ENCODE results near the gene PRDM16. TPM values are rescaled to one million over a fixed set of nuclear protein-coding genes. Genes with fewer than 3 reads are reported as not detected.

The PRDM16 gene
- total RNA-seq, 4 donors from 2014 or later, result 0.08 to 0.19 (median 0.12) TPM

DNA sequence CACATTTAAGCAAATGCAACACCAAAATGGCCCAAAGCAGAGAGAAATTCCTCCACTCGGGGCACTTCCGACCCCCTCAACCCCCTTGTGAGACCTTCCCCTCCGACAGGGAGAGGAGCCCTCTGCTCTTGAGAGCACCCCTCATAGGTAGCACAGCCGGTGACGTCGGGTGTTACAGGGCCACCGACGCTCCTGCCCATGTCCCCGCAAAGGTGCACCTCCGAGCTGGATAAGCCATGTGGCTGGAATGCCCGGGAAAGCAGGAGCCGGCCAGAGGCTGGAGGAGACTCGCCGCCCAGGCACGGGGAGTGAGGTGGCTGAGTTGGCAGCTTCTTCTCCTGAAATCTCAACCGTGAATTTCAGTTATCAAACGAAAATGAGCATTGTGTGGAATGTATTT, 318.4 kb downstream of the PRDM16 start:
- no peak for TF ChIP-seq POLR2A (IDR thresholded peaks at IDR 0.05)
- TF ChIP-seq, protein P1, sequence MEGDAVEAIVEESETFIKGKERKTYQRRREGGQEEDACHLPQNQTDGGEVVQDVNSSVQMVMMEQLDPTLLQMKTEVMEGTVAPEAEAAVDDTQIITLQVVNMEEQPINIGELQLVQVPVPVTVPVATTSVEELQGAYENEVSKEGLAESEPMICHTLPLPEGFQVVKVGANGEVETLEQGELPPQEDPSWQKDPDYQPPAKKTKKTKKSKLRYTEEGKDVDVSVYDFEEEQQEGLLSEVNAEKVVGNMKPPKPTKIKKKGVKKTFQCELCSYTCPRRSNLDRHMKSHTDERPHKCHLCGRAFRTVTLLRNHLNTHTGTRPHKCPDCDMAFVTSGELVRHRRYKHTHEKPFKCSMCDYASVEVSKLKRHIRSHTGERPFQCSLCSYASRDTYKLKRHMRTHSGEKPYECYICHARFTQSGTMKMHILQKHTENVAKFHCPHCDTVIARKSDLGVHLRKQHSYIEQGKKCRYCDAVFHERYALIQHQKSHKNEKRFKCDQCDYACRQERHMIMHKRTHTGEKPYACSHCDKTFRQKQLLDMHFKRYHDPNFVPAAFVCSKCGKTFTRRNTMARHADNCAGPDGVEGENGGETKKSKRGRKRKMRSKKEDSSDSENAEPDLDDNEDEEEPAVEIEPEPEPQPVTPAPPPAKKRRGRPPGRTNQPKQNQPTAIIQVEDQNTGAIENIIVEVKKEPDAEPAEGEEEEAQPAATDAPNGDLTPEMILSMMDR (IDR thresholded peaks at IDR 0.05), result no peak
- WGBS, 2 donors, result 49 to 51% methylated on average over 7 to 9 of the region's 17 CpGs
- Histone ChIP-seq H3K9me3 (no peaks in the 10 kb centered on the region), H3K27me3 (peaks cover 0 to 98% (median 8%) of the 10 kb centered on the region in 4 donors), H3K4me3 (no peak overlapping the region), H3K4me1 (no peaks in the 10 kb centered on the region), H3K27ac (no peak overlapping the region), H3K36me3 (no peaks in the 10 kb centered on the region)
- DNase-seq, result no peak
- intact Hi-C loops (cut with DNase I), result no loop called here

DNA sequence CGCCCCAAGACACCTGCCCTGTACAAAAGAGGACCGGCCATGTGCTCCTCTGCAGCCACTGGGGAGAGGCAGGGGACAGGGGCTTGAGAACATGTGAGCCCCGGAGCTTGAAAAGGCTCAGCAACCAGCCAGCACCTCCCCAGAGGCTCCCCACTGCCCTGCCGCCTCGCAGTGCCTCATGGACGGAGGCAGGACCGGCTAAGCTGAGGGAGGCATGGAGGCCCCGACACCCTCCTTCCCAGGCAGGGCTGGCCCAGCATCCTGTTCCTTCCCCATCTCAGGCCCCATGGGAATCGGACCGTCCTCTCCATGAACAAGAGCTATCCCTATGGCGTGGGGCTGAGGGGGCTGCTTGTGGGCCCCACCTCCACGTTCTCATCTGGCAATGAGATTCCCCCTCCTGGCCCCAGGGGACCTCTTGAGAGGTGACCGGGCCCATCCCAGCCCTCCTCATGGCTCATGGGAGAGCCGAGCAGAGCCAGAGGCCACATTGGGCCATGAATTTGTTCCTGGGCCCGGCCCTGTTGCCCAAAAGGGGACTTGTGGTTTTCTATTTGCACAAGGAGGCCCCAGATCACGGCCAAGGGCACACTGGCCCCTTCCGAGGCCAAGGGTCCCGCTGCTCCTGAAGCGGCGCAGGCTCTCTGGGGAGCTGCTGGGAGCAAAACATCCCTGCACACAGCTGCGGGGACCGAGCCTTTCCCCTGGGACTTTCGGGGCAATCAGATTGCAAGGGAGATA, 320.3 kb downstream of the PRDM16 start:
- Histone ChIP-seq H3K4me1 (peaks cover 4 to 17% (median 12%) of the 10 kb centered on the region in 3 donors), H3K9me3 (no peaks in the 10 kb centered on the region), H3K27me3 (peaks cover 12 to 98% (median 18%) of the 10 kb centered on the region in 4 donors), H3K27ac (no peak overlapping the region), H3K36me3 (no peaks in the 10 kb centered on the region), H3K4me3 (no peak overlapping the region)
- intact Hi-C loops (cut with DNase I), result no loop called here
- TF ChIP-seq POLR2A (IDR thresholded peaks at IDR 0.05), result no peak
- TF ChIP-seq, protein P1 (IDR thresholded peaks at IDR 0.05), result no peak
- 98% methylated on average over 8 of the region's 23 CpGs; no CpG with 5 or more reads in 1 of the 2 donors for WGBS, 2 donors
- DNase-seq, result no peak

DNA sequence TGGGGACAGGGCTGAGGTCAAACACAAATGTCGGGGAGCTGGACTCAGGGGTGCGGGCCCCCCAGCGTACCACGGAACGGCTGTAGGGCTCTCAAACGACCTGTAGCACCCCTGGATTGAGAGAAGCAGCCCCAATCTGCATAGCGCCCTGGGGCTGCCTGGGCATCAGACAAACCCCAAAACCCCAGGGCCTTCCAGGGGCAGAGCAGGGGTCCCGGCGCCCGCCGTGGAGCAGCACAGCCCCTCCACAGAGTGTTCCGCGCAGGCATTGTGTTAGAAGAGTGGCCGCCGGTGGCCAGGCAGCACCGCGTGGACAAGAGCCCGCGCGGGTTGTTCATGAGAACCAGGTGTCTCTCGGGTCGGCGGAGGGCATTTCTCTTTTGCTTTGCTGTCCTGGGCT, 321.3 kb downstream of the PRDM16 start:
- TF ChIP-seq, protein P1 (IDR thresholded peaks at IDR 0.05), result no peak
- no peak for TF ChIP-seq POLR2A (IDR thresholded peaks at IDR 0.05)
- Histone ChIP-seq H3K4me1 (peaks cover 4 to 20% (median 12%) of the 10 kb centered on the region in 3 donors), H3K27ac (no peak overlapping the region), H3K9me3 (no peaks in the 10 kb centered on the region), H3K27me3 (peaks cover 12 to 99% (median 21%) of the 10 kb centered on the region in 4 donors), H3K4me3 (no peak overlapping the region), H3K36me3 (no peaks in the 10 kb centered on the region)
- DNase-seq, result no peak
- 78 to 87% methylated on average over 16 to 18 of the region's 23 CpGs for WGBS, 2 donors
- intact Hi-C loops (cut with DNase I), result no loop called here

DNA sequence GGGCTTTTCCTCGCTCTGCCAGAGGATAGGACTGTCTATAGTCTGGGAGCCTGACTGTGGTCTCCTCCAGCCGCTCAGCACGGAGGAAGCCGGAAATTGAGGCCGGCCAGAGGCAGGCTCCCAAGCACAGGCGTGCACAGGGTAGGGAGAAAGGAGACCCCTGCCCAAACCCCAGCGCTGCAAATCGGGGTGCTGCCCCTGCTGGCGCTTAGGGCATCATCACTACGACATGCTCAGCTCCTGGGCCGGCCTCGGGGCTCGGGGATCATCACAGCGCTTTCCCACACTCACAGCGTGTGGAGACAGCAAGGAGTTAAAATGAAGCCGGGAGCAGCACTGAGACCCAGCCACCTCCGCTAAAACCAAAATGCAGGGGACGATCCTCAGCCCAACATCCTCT, 322.7 kb downstream of the PRDM16 start:
- Histone ChIP-seq H3K4me1 (peaks cover 4 to 20% (median 12%) of the 10 kb centered on the region in 3 donors), H3K9me3 (no peaks in the 10 kb centered on the region), H3K4me3 (no peak overlapping the region), H3K27ac (no peak overlapping the region), H3K27me3 (peaks cover 12 to 99% (median 21%) of the 10 kb centered on the region in 4 donors), H3K36me3 (no peaks in the 10 kb centered on the region)
- TF ChIP-seq POLR2A (IDR thresholded peaks at IDR 0.05), result no peak
- TF ChIP-seq, protein P1 (IDR thresholded peaks at IDR 0.05), result no peak
- no peak for DNase-seq
- intact Hi-C loops (cut with DNase I), result no loop called here
- WGBS, 2 donors, result 58 to 68% methylated on average over 6 to 15 of the region's 18 CpGs
